H1 (cell line): ENCODE results near the gene HMGCS2. TPM values are rescaled to one million over a fixed set of nuclear protein-coding genes. Genes with fewer than 3 reads are reported as not detected.

ENCODE experiments used
- BRCA1 ChIP-seq: IDR thresholded peaks from 2 replicates; pipeline ENCODE4 v1.6.1; 2012; ENCODE audit warnings: low read depth, low read length, improper control_type of control experiment
- CHD7 ChIP-seq: fragments of 300-600 bp; sonication (generic); IDR thresholded peaks from 2 replicates; pipeline ENCODE4 v1.7.1; 2012; ENCODE audit warnings: low read length, moderate library complexity, mild to moderate bottlenecking, inconsistent platforms; ENCODE audit not compliant: insufficient replicate concordance
- EZH2 ChIP-seq: fragments of 200-600 bp; sonication (generic); IDR thresholded peaks from 2 replicates; pipeline ENCODE4 v1.7.1; 2012; ENCODE audit warnings: low read depth, mild to moderate bottlenecking, moderate library complexity, low read length, inconsistent platforms; ENCODE audit not compliant: severe bottlenecking
- HDAC6 ChIP-seq: IDR thresholded peaks from one replicate; pipeline ENCODE4 v1.7.1; 2012; ENCODE audit warnings: low read depth, mild to moderate bottlenecking, inconsistent platforms, low read length, moderate library complexity
- JUN ChIP-seq: IDR thresholded peaks from 2 replicates; pipeline ENCODE4 v1.6.1; 2011; ENCODE audit warnings: low read depth, mild to moderate bottlenecking, improper control_type of control experiment, low read length
- KDM5A ChIP-seq: fragments of 200-600 bp; IDR thresholded peaks from 2 replicates; pipeline ENCODE4 v1.7.1; 2012; ENCODE audit warnings: mild to moderate bottlenecking, low read length, inconsistent platforms, mixed read lengths
- POU5F1 ChIP-seq: IDR thresholded peaks from 2 replicates; pipeline ENCODE4 v1.6.1; 2011; ENCODE audit warnings: low read depth, mild to moderate bottlenecking, low read length, moderate library complexity
- RFX5 ChIP-seq: IDR thresholded peaks from 2 replicates; pipeline ENCODE4 v1.6.1; 2011; ENCODE audit warnings: low read depth, low read length, improper control_type of control experiment, borderline replicate concordance
- TCF12 ChIP-seq: IDR thresholded peaks from 2 replicates; pipeline ENCODE4 v1.6.1; 2011; ENCODE audit warnings: low read depth, mild to moderate bottlenecking, low read length
- ZNF274 ChIP-seq: IDR thresholded peaks from 2 replicates; pipeline ENCODE4 v1.7.0; 2012; ENCODE audit warnings: low read length, borderline replicate concordance; ENCODE audit errors: extremely low read depth
- polyA plus RNA-seq, 7 experiments: library from polyadenylated mRNA; depleted of rRNA in 3 of 7; stranded (reverse) in 5 of 7; unstranded in 2 of 7; fragments of >200 nt in 5 of 7; fragments of 200-250 nt in 2 of 7; gene quantifications; 1 replicate in 5 of 7; 2 replicates in 1 of 7; 4 replicates in 1 of 7; pipeline versions ENCODE4 v1.2.1 to v1.2.3, GENCODE V29; 2011 to 2013; ENCODE audit warnings: missing spikeins in 2 of 7, mixed read lengths in 2 of 7
- total RNA-seq: library from RNA; stranded (reverse); fragmentation: NEBNext Ultra II Directional; extraction: Animal tissue kit (Norgen Biotek cat#: 25700); gene quantifications from 2 replicates; pipeline ENCODE4 v1.2.1, GENCODE V29; 2021

HMGCS2 gene
- total and polyA plus RNA-seq, 2 of the 8 experiments (the other 6 are each of a cell fraction or from before 2014, with no cell fraction given), result not detected

DNA sequence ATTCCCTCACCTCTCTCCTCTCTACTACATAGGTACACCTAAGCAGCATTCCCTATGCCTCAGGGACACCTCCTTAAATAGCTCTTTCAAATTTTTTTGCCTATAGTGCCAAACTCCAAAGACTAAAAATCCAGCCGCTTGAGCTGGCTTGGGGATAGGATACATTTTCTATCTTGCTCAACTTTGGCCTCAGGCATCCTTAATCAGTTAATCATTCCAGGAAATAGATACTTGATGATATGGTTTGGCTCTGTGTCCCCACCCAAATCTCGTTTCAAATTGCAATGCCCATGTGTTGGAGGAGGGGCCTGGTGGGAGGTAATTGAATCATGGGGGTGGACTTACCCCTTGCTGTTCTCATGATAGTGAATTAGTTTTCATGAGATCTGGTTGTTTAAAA lies 68.4 kb downstream of the HMGCS2 start (continued):
- TF ChIP-seq CHD7 (no peak), EZH2 (no peak), POU5F1 (no peak), ZNF274 (no peak), JUN (no peak), TCF12 (no peak), BRCA1 (no peak), KDM5A (no peak), RFX5 (no peak), HDAC6 (no peak)
